Measurements from ENCODE around the gene SEPTIN12. TPM values are rescaled to one million over a fixed set of nuclear protein-coding genes. Genes with fewer than 3 reads are reported as not detected.

Gene SEPTIN12
- total and polyA plus RNA-seq, 10 of the 15 experiments (the other 5 are each of a cell fraction or from before 2014, with no cell fraction given), result not detected

GRCh38 chr16:4785758-4786433, 2.2 kb downstream of the SEPTIN12 start:
- RAD21 ChIA-PET (ENCODE audit: unreplicated experiment), result interaction anchor here (0.6 kb wide), 1 partner anchor 17 kb away, joined by 3 read pairs; no protein-coding TSS in a partner anchor
- Histone ChIP-seq H3K4me1 (ENCODE audit: control insufficient read depth, insufficient read depth, low read length) (no peaks in the 10 kb centered on the region), H3K79me2 (ENCODE audit: control insufficient read depth, insufficient read depth, low read length) (no peaks in the 10 kb centered on the region), H2AFZ (ENCODE audit: control insufficient read depth, low read depth, low read length) (no peak overlapping the region), H3K9me3 (replicated peaks; ENCODE audit: control insufficient read depth, insufficient read depth, low read length) (no peaks in the 10 kb centered on the region), H3K27me3 (replicated peaks in 1 of 2; ENCODE audit: control insufficient read depth in 2 of 2, insufficient read depth in 2 of 2, low read length in 1 of 2) (no peaks in the 10 kb centered on the region), H3K36me3 (ENCODE audit: control insufficient read depth in 2 of 2, insufficient read depth in 2 of 2, low read length in 1 of 2) (no peaks in the 10 kb centered on the region), H3K4me3 (no peak overlapping the region), H4K20me1 (ENCODE audit: control insufficient read depth, insufficient read depth) (no peaks in the 10 kb centered on the region), H3K9ac (ENCODE audit: control insufficient read depth, insufficient read depth, low read length) (no peak overlapping the region), H3K4me2 (ENCODE audit: control insufficient read depth, insufficient read depth) (no peak overlapping the region), H3K27ac (ENCODE audit: control insufficient read depth, insufficient read depth) (no peak overlapping the region)
- POLR2A ChIA-PET, result no interaction called here
- DNase-seq (ENCODE audit: low read depth, low spot score) (no peak), ATAC-seq (no peak), FAIRE-seq (no peak)
- BruUV-seq (replicated peaks), result no TSS peak
- CTCF ChIA-PET, result no interaction called here
- SMC1A ChIA-PET (ENCODE audit: uncharacterized antibody, unreplicated experiment), result no interaction called here
- intact Hi-C loops (cut with micrococcal nuclease; ENCODE audit: unreplicated experiment) (no loop called here), in situ Hi-C loops (cut with MboI) (no loop called here)
- TF ChIP-seq MYB (IDR thresholded peaks at IDR 0.05; ENCODE audit: borderline replicate concordance, low read depth, low read length), result no peak
- no peak for TF ChIP-seq MTA3 (IDR thresholded peaks at IDR 0.05; ENCODE audit: borderline replicate concordance, low read length)
- TF ChIP-seq E2F8 (IDR thresholded peaks at IDR 0.05; ENCODE audit: low read depth, partially characterized antibody), result no peak
- 77% methylated on average over 17 of the region's 23 CpGs for WGBS (ENCODE audit: insufficient coverage, insufficient replicate concordance, low lambda C conversion rate, missing lambda C conversion rate)
